Globus pallidus (tissue), 1 donor: Measurements from ENCODE around the gene METTL1.
"Not testable (repeated sequence)": the region's sequence is repeated elsewhere in the genome, so short reads cannot be mapped to it uniquely, and the experiment has no call there.

ENCODE experiments used
- DNase-seq: peaks from one replicate; pipeline ENCODE4 v3.0.0-alpha.2; 2015; ENCODE audit warnings: low spot score

METTL1 gene

GRCh38 chr12:57771873-57772428, at the start of gene METTL1:
TSS of gene METTL1 (minus strand) at chr12:57772105. CDS start at chr12:57772083, 22 bp downstream.
- DNase-seq: peak; percentile 93

- not testable (repeated sequence) for DNase-seq
Measured at GRCh38 chr12:57821015-57821414, 49.1 kb upstream of the METTL1 start.

- not testable (repeated sequence) for DNase-seq
Measured at GRCh38 chr12:57820119-57820518, 48.2 kb upstream of the METTL1 start.

GRCh38 chr12:57817990-57818331, 46.1 kb upstream of the METTL1 start:
- not testable (repeated sequence) for DNase-seq

- DNase-seq: peak; percentile 20
Measured at GRCh38 chr12:57817261-57817989, 45.5 kb upstream of the METTL1 start.

- no peak for DNase-seq
Measured at GRCh38 chr12:57816855-57817151, 44.9 kb upstream of the METTL1 start.

GRCh38 chr12:57816001-57816854, 44.3 kb upstream of the METTL1 start:
- DNase-seq: no peak

GRCh38 chr12:57815177-57816000, 43.5 kb upstream of the METTL1 start:
- DNase-seq: no peak

GRCh38 chr12:57813971-57814772, 42.3 kb upstream of the METTL1 start:
- no peak for DNase-seq

GRCh38 chr12:57813111-57813970, 41.4 kb upstream of the METTL1 start:
- DNase-seq: no peak

- no peak for DNase-seq
Measured at GRCh38 chr12:57811028-57811755, 39.3 kb upstream of the METTL1 start.

GRCh38 chr12:57810450-57810849, 38.5 kb upstream of the METTL1 start:
- no peak for DNase-seq

- no peak for DNase-seq
Measured at GRCh38 chr12:57809425-57809824, 37.5 kb upstream of the METTL1 start.

GRCh38 chr12:57808351-57808750, 36.4 kb upstream of the METTL1 start:
- no peak for DNase-seq

GRCh38 chr12:57807285-57807684, 35.4 kb upstream of the METTL1 start:
- DNase-seq: no peak

GRCh38 chr12:57806677-57807076, 34.8 kb upstream of the METTL1 start:
- no peak for DNase-seq

- DNase-seq: no peak
Measured at GRCh38 chr12:57803319-57803893, 31.5 kb upstream of the METTL1 start.

GRCh38 chr12:57802607-57803006, 30.7 kb upstream of the METTL1 start:
- DNase-seq: no peak

- DNase-seq: no peak
Measured at GRCh38 chr12:57800965-57801364, 29.1 kb upstream of the METTL1 start.
